Smooth muscle cell (in vitro differentiated cells): ENCODE data around the gene KLHL35. TPM values are rescaled to one million over a fixed set of nuclear protein-coding genes. Genes with fewer than 3 reads are reported as not detected.

Source experiments
- DNase-seq: peaks from one replicate; lab custom pipeline; 2025; ENCODE audit not compliant: unreplicated experiment; lab: John Stamatoyannopoulos, UW
- H2AFZ ChIP-seq: fragments of 200-600 bp; sonication (generic); 2 replicates; pipeline ENCODE4 v1.6.0; 2016; ENCODE audit warnings: antibody characterized with exemption, low read depth, mild to moderate bottlenecking
- H3F3A ChIP-seq: fragments of 200-600 bp; sonication (generic); 2 replicates; pipeline ENCODE4 v1.6.0; 2017; ENCODE audit warnings: antibody characterized with exemption, low read depth
- H3K27ac ChIP-seq: fragments of 200-600 bp; sonication (generic); 2 replicates; pipeline ENCODE4 v1.5.1; 2016; ENCODE audit warnings: low read depth, mild to moderate bottlenecking
- H3K27me3 ChIP-seq: fragments of 200-600 bp; sonication (generic); 2 replicates; pipeline ENCODE4 v1.6.1; 2016; ENCODE audit warnings: low read depth, mild to moderate bottlenecking
- H3K36me3 ChIP-seq: fragments of 200-600 bp; sonication (generic); 2 replicates; pipeline ENCODE4 v1.5.1; 2016; ENCODE audit warnings: low read depth
- H3K4me1 ChIP-seq: fragments of 200-600 bp; sonication (generic); 2 replicates; pipeline ENCODE4 v1.5.1; 2016; ENCODE audit warnings: low read depth
- H3K4me2 ChIP-seq: fragments of 200-600 bp; sonication (generic); 2 replicates; pipeline ENCODE4 v1.6.0; 2016; ENCODE audit warnings: mild to moderate bottlenecking
- H3K4me3 ChIP-seq: fragments of 200-600 bp; sonication (generic); 2 replicates; pipeline ENCODE4 v1.5.1; 2016; ENCODE audit warnings: mild to moderate bottlenecking
- H3K79me2 ChIP-seq: fragments of 200-600 bp; sonication (generic); 2 replicates; pipeline ENCODE4 v1.6.0; 2016; ENCODE audit warnings: low read depth, mild to moderate bottlenecking
- H3K9ac ChIP-seq: fragments of 200-600 bp; sonication (generic); 2 replicates; pipeline ENCODE4 v1.6.0; 2016; ENCODE audit warnings: low read depth
- H3K9me3 ChIP-seq: fragments of 200-600 bp; sonication (generic); replicated peaks from 2 replicates; pipeline ENCODE4 v1.5.1; 2016; ENCODE audit warnings: low read depth
- H4K20me1 ChIP-seq: fragments of 200-600 bp; sonication (generic); 2 replicates; pipeline ENCODE4 v1.6.0; 2016; ENCODE audit warnings: low read depth
- CTCF ChIP-seq: fragments of 200-600 bp; sonication (generic); IDR thresholded peaks from 2 replicates; pipeline ENCODE4 v1.5.1; 2017; ENCODE audit warnings: borderline replicate concordance, mild to moderate bottlenecking, antibody characterized with exemption; ENCODE audit not compliant: insufficient read depth, poor library complexity, severe bottlenecking
- WGBS: methylation state at CpG from one replicate; pipeline ENCODE4 v1.1.7; 2016; ENCODE audit warnings: low lambda C conversion rate; 5-methylcytosine and 5-hydroxymethylcytosine counted together
- polyA plus RNA-seq: library from polyadenylated mRNA; unstranded; fragments of >200 nt; fragmentation: Nextera tagmentation; extraction: Ambion mirVana; gene quantifications from 2 replicates; pipeline ENCODE4 v1.2.1, GENCODE V29; 2016
- total RNA-seq: library from RNA; depleted of rRNA; stranded (reverse); fragments of >200 nt; gene quantifications from 2 replicates; pipeline ENCODE4 v1.2.3, GENCODE V29; 2014

Gene KLHL35
- total and polyA plus RNA-seq, 2 experiments from 2014 or later: 1.0 to 3.0 TPM

- H3K9me3 ChIP-seq: no peaks in the 10 kb centered on the region
- H4K20me1 ChIP-seq: no peaks in the 10 kb centered on the region
- H3K4me1 ChIP-seq: peaks cover 6% of the 10 kb centered on the region
- H3K27ac ChIP-seq: no peak overlapping the region
- no peaks in the 10 kb centered on the region for H3K79me2 ChIP-seq
- H3K9ac ChIP-seq: no peak overlapping the region
- no peaks in the 10 kb centered on the region for H3K36me3 ChIP-seq
- no peak for DNase-seq
- TF ChIP-seq CTCF: no peak
- WGBS: 92% methylated on average over 4 of the region's 4 CpGs
- H3F3A ChIP-seq: no peaks in the 10 kb centered on the region
- no peak overlapping the region for H3K4me2 ChIP-seq
- H3K4me3 ChIP-seq: no peak overlapping the region
- H2AFZ ChIP-seq: no peak overlapping the region
- H3K27me3 ChIP-seq: peaks cover 35% of the 10 kb centered on the region
These were observed 1.0 kb upstream of the KLHL35 start for GRCh38 chr11:75434051-75434450.

- no peaks in the 10 kb centered on the region for H3K9me3 ChIP-seq
These were observed 440 bp upstream of the KLHL35 start for GRCh38 chr11:75433443-75433842.

GRCh38 chr11:75431533-75432525 is 1.2 kb downstream of the KLHL35 start:
- no peak for TF ChIP-seq CTCF
- no peak for DNase-seq
- no peak overlapping the region for H3K4me2 ChIP-seq
- no peaks in the 10 kb centered on the region for H3F3A ChIP-seq
- H4K20me1 ChIP-seq: no peaks in the 10 kb centered on the region
- H3K27ac ChIP-seq: no peak overlapping the region
- peaks cover 35% of the 10 kb centered on the region for H3K27me3 ChIP-seq
- no peaks in the 10 kb centered on the region for H3K9me3 ChIP-seq
- no peak overlapping the region for H3K9ac ChIP-seq
- H2AFZ ChIP-seq: no peak overlapping the region
- H3K79me2 ChIP-seq: no peaks in the 10 kb centered on the region
- no peak overlapping the region for H3K4me3 ChIP-seq
- H3K36me3 ChIP-seq: no peaks in the 10 kb centered on the region
- WGBS: 65% methylated on average over 16 of the region's 16 CpGs
- H3K4me1 ChIP-seq: peaks cover 6% of the 10 kb centered on the region

More at GRCh38 chr11:75433443-75433842, 440 bp upstream of the KLHL35 start:
- H3K4me1 ChIP-seq: peaks cover 6% of the 10 kb centered on the region
- H3F3A ChIP-seq: no peaks in the 10 kb centered on the region
- H3K79me2 ChIP-seq: no peaks in the 10 kb centered on the region
- no peaks in the 10 kb centered on the region for H3K36me3 ChIP-seq
- no peak overlapping the region for H3K4me3 ChIP-seq
- no peak overlapping the region for H3K9ac ChIP-seq
- no peaks in the 10 kb centered on the region for H4K20me1 ChIP-seq
- H3K27ac ChIP-seq: no peak overlapping the region
- no peak overlapping the region for H2AFZ ChIP-seq
- 86% methylated on average over 6 of the region's 6 CpGs for WGBS
- DNase-seq: no peak
- H3K4me2 ChIP-seq: no peak overlapping the region
- TF ChIP-seq CTCF: no peak
- H3K27me3 ChIP-seq: peaks cover 35% of the 10 kb centered on the region
